Measurements from ENCODE around the gene C1QTNF1. TPM values are rescaled to one million over a fixed set of nuclear protein-coding genes. Genes with fewer than 3 reads are reported as not detected.

Gene C1QTNF1
- total RNA-seq, 4 donors from 2014 or later, result 15.7 to 38.1 (median 23.5) TPM

DNA sequence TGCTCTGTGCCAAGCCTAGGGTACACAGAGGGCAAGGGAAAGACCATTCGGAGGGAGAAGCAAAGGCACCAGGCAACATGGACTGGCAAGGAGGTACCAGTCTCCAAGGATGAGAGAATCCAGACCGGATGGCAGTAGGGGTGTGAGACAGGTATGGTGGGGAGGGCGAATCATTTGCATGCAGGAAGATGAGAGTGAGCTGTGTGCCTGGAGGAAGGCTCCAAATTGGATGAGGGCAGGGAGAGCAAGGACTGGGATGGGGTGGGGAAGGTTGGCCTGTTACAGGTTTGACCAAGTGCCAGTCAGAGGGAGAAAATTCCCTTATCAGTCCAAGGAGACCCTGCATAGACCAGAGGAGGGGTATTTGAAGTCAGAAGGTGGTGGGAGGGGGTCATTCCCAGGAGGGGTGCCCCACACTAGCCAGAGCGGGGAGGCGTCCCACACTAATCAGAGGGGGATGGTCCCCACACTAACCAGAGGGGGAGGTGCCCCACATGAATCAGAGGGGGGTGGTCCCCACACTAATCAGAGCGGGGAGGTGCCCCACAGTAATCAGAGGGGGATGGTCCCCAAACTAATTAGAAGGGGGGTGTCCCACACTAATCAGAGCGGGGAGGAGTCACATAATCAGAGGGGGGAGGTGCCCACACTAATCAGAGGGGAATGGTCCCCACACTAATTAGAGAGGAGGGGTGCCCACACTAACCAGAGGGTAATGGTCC, 15.1 kb upstream of the C1QTNF1 start:
- peak; percentile 64 to 65 for DNase-seq (ENCODE audit: low spot score in 2 of 2)
- no peaks in the 10 kb centered on the region for H3K9me3 ChIP-seq
- H3K27me3 ChIP-seq, result no peaks in the 10 kb centered on the region
- peak overlapping the region; percentile 95 for H3K27ac ChIP-seq
- 37% methylated on average over 6 of the region's 7 CpGs for WGBS
- peaks cover 52% of the 10 kb centered on the region for H3K4me1 ChIP-seq
- no peak for TF ChIP-seq CTCF (IDR thresholded peaks at IDR 0.05)
- TF ChIP-seq POLR2A (IDR thresholded peaks at IDR 0.05), result no peak
- no peak for TF ChIP-seq POLR2AphosphoS5 (IDR thresholded peaks at IDR 0.05)
- no peak for TF ChIP-seq EP300 (IDR thresholded peaks at IDR 0.05)
- peak overlapping the region; percentile 90 for H3K4me3 ChIP-seq
- no peaks in the 10 kb centered on the region for H3K36me3 ChIP-seq

GRCh38 chr17:79009397-79010303, 14.3 kb upstream of the C1QTNF1 start, which contains the start of gene CANT1:
TSS of gene CANT1 (minus strand) at chr17:79009764. CDS start at chr17:78997622, 12,142 bp downstream.
- H3K9me3 ChIP-seq, result no peaks in the 10 kb centered on the region
- WGBS, result 2% methylated on average over 36 of the region's 73 CpGs

GRCh38 chr17:79010304-79010646, 13.7 kb upstream of the C1QTNF1 start:
- no peaks in the 10 kb centered on the region for H3K27me3 ChIP-seq
- H3K9me3 ChIP-seq, result no peaks in the 10 kb centered on the region
- whole genome bisulfite sequencing, result 68% methylated on average over 7 of the region's 7 CpGs
- H3K4me3 ChIP-seq, result peak overlapping the region; percentile 90
- DNase-seq (ENCODE audit: low spot score in 2 of 2), result peak in 1 of 2 donors; percentile 62
- peak overlapping the region; percentile 95 for H3K27ac ChIP-seq
- TF ChIP-seq CTCF (IDR thresholded peaks at IDR 0.05) (no peak), POLR2AphosphoS5 (IDR thresholded peaks at IDR 0.05) (no peak), POLR2A (IDR thresholded peaks at IDR 0.05) (no peak)
- H3K36me3 ChIP-seq, result no peaks in the 10 kb centered on the region
- peaks cover 48% of the 10 kb centered on the region for H3K4me1 ChIP-seq

More at GRCh38 chr17:79009397-79010303, 14.3 kb upstream of the C1QTNF1 start, which contains the start of gene CANT1:
- TF ChIP-seq CTCF (IDR thresholded peaks at IDR 0.05) (no peak), EP300 (IDR thresholded peaks at IDR 0.05) (no peak), POLR2A (IDR thresholded peaks at IDR 0.05) (peak in 1 of 2 donors; percentile 25)
- Histone ChIP-seq H3K4me3 (peak within 1 kb of the TSS; percentile 90), H3K27ac (peak within 1 kb of the TSS; percentile 95), H3K4me1 (peaks cover 52% of the 10 kb centered on the region), H3K36me3 (no peaks in the 10 kb centered on the region), H3K27me3 (no peaks in the 10 kb centered on the region)
- DNase-seq (ENCODE audit: low spot score in 2 of 2), result peak; percentile 82 to 87

GRCh38 chr17:79011451-79012147, 12.4 kb upstream of the C1QTNF1 start:
- no peaks in the 10 kb centered on the region for H3K27me3 ChIP-seq
- peaks cover 35% of the 10 kb centered on the region for H3K4me1 ChIP-seq
- no peaks in the 10 kb centered on the region for H3K36me3 ChIP-seq
- TF ChIP-seq EP300 (IDR thresholded peaks at IDR 0.05) (no peak), POLR2A (IDR thresholded peaks at IDR 0.05) (no peak), POLR2AphosphoS5 (IDR thresholded peaks at IDR 0.05) (no peak), CTCF (IDR thresholded peaks at IDR 0.05) (no peak)
- WGBS, result 86% methylated on average over 5 of the region's 5 CpGs
- peak in 1 of 2 donors; percentile 8 for DNase-seq (ENCODE audit: low spot score in 2 of 2)
- no peak overlapping the region for H3K27ac ChIP-seq
- H3K9me3 ChIP-seq, result no peaks in the 10 kb centered on the region
- no peak overlapping the region for H3K4me3 ChIP-seq

Data from suprapubic skin (tissue), 4 donors.